ENCODE measurements around the gene ACTRT2.

Gene ACTRT2

DNA sequence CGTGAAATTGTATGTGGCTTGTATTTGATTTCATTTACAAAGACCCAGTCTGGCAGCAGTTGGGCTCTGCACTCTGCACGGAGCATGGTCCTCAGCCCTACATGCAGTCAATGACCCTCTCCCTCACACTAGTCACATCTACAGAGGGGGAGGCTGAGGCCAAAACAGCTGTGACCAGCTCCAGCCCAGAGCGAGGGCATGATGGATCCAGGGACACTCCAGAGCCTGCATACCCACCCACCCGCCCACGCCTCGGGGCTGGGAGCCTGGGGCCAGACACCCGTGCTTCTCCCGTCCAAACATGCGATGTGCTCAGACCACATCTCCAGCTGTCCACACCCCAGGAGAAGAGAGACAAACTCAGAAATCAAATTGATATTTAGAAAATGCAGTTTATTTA is 33.8 kb downstream of the ACTRT2 start (continued):
- no peak for TF ChIP-seq POU6F1 (CRISPR knock-in tag; IDR thresholded peaks at IDR 0.05; ENCODE audit: borderline replicate concordance, low read depth)
- no peak for TF ChIP-seq SNAI2 (CRISPR knock-in tag; IDR thresholded peaks at IDR 0.05)

GRCh38 chr1:3056641-3057040 is 35.4 kb downstream of the ACTRT2 start:
- TF ChIP-seq TSHZ2 (CRISPR knock-in tag; IDR thresholded peaks at IDR 0.05) (no peak), ZFP3 (CRISPR knock-in tag; IDR thresholded peaks at IDR 0.05) (no peak), ZNF8 (CRISPR knock-in tag; IDR thresholded peaks at IDR 0.05) (no peak), PATZ1 (CRISPR knock-in tag; IDR thresholded peaks at IDR 0.05; ENCODE audit: borderline replicate concordance) (no peak), GLIS3 (CRISPR knock-in tag; IDR thresholded peaks at IDR 0.05) (no peak)
- no peak for ATAC-seq

GRCh38 chr1:3058263-3059030 is 37.2 kb downstream of the ACTRT2 start:
- TF ChIP-seq TSHZ2 (CRISPR knock-in tag; IDR thresholded peaks at IDR 0.05) (no peak), TOX (CRISPR knock-in tag; IDR thresholded peaks at IDR 0.05; ENCODE audit: borderline replicate concordance) (no peak), RARB (CRISPR knock-in tag; IDR thresholded peaks at IDR 0.05) (no peak), ISL1 (CRISPR knock-in tag; IDR thresholded peaks at IDR 0.05) (no peak), GLIS3 (CRISPR knock-in tag; IDR thresholded peaks at IDR 0.05) (no peak), ZNF8 (CRISPR knock-in tag; IDR thresholded peaks at IDR 0.05) (no peak), TCF4 (CRISPR knock-in tag; IDR thresholded peaks at IDR 0.05; ENCODE audit: borderline replicate concordance) (no peak), OSR1 (CRISPR knock-in tag; IDR thresholded peaks at IDR 0.05) (no peak), ZC3H10 (CRISPR knock-in tag; IDR thresholded peaks at IDR 0.05) (no peak)
- TF ChIP-seq, protein P1, sequence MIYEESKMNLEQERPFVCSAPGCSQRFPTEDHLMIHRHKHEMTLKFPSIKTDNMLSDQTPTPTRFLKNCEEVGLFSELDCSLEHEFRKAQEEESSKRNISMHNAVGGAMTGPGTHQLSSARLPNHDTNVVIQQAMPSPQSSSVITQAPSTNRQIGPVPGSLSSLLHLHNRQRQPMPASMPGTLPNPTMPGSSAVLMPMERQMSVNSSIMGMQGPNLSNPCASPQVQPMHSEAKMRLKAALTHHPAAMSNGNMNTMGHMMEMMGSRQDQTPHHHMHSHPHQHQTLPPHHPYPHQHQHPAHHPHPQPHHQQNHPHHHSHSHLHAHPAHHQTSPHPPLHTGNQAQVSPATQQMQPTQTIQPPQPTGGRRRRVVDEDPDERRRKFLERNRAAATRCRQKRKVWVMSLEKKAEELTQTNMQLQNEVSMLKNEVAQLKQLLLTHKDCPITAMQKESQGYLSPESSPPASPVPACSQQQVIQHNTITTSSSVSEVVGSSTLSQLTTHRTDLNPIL (CRISPR knock-in tag; IDR thresholded peaks at IDR 0.05; ENCODE audit: low read depth) = no peak

GRCh38 chr1:3060127-3060526 is 38.9 kb downstream of the ACTRT2 start:
- ATAC-seq = no peak
- TF ChIP-seq BACH2 (CRISPR knock-in tag; IDR thresholded peaks at IDR 0.05; ENCODE audit: borderline replicate concordance) (no peak), PATZ1 (CRISPR knock-in tag; IDR thresholded peaks at IDR 0.05; ENCODE audit: borderline replicate concordance) (no peak), ISL1 (CRISPR knock-in tag; IDR thresholded peaks at IDR 0.05) (no peak), TOX (CRISPR knock-in tag; IDR thresholded peaks at IDR 0.05; ENCODE audit: borderline replicate concordance) (no peak), ZFP30 (CRISPR knock-in tag; IDR thresholded peaks at IDR 0.05) (no peak), ZNF8 (CRISPR knock-in tag; IDR thresholded peaks at IDR 0.05) (no peak), ZFP3 (CRISPR knock-in tag; IDR thresholded peaks at IDR 0.05) (no peak), SNAI2 (CRISPR knock-in tag; IDR thresholded peaks at IDR 0.05) (no peak), ZC3H10 (CRISPR knock-in tag; IDR thresholded peaks at IDR 0.05) (no peak), OSR1 (CRISPR knock-in tag; IDR thresholded peaks at IDR 0.05) (no peak), TSHZ2 (CRISPR knock-in tag; IDR thresholded peaks at IDR 0.05) (no peak), CSDC2 (CRISPR knock-in tag; IDR thresholded peaks at IDR 0.05) (no peak), ZNF565 (CRISPR knock-in tag; conservative IDR thresholded peaks at IDR 0.05; ENCODE audit: low read depth) (no peak)

More at GRCh38 chr1:3058263-3059030, 37.2 kb downstream of the ACTRT2 start:
- no peak for ATAC-seq

Measured in SK-N-SH treated with all-trans-retinoic acid at 6 μM for 48 hours (cell line).